SK-N-SH (cell line): ENCODE data around the gene NPW. TPM values are rescaled to one million over a fixed set of nuclear protein-coding genes. Genes with fewer than 3 reads are reported as not detected.
A peak's percentile ranks its signal among the peaks of the same experiment; 100 is the strongest.

Source experiments
- CTCF ChIA-PET: fragments of 300-600, 350-600 bp; formaldehyde crosslinking; extraction: SDS; loops from one replicate; lab custom pipeline; 2021; lab: Yijun Ruan, JAX
- POLR2A ChIA-PET: fragments of 350-600 bp; sonication (Branson Sonifier 250); formaldehyde crosslinking; extraction: SDS; loops from one replicate; lab custom pipeline; 2020; ENCODE audit warnings: antibody characterized with exemption, inconsistent platforms; lab: Yijun Ruan, JAX
- DNase-seq: peaks from one replicate; pipeline ENCODE4 v3.0.0; 2012
- H2AFZ ChIP-seq: fragments of 200-600 bp; sonication (generic); 2 replicates; pipeline ENCODE4 v1.8.1; 2016; ENCODE audit warnings: antibody characterized with exemption, mild to moderate bottlenecking, low read depth
- H3F3A ChIP-seq: fragments of 200-600 bp; sonication (generic); replicated peaks from 2 replicates; pipeline ENCODE3; 2016; ENCODE audit warnings: antibody characterized with exemption, mild to moderate bottlenecking; ENCODE audit not compliant: insufficient read depth
- H3K27ac ChIP-seq, 2 experiments: fragments of 200-500 bp in 1 of 2; fragments of 200-600 bp in 1 of 2; sonication (Bioruptor generic) in 1 of 2; sonication (generic), shearing (Covaris generic) in 1 of 2; 2 replicates each; pipeline versions ENCODE4 v1.5.1 to v1.6.1; 2014 to 2016; ENCODE audit warnings: low read depth in 2 of 2, inconsistent platforms in 1 of 2, low read length in 1 of 2, mild to moderate bottlenecking in 1 of 2, mixed read lengths in 1 of 2
- H3K27me3 ChIP-seq: fragments of 200-600 bp; sonication (generic), shearing (Covaris generic); 2 replicates; pipeline ENCODE4 v1.6.1; 2016; ENCODE audit warnings: mixed run types; ENCODE audit not compliant: insufficient read depth
- H3K36me3 ChIP-seq, 2 experiments: fragments of 200-500 bp in 1 of 2; fragments of 200-600 bp in 1 of 2; sonication (Bioruptor generic) in 1 of 2; sonication (generic) in 1 of 2; replicated peaks in 1 of 2; 2 replicates each; pipeline versions ENCODE3 to v1.5.1; 2014 to 2016; ENCODE audit warnings: low read length in 1 of 2, mild to moderate bottlenecking in 1 of 2; ENCODE audit not compliant: insufficient read depth in 2 of 2, control insufficient read depth in 1 of 2
- H3K4me1 ChIP-seq, 2 experiments: fragments of 200-500 bp in 1 of 2; fragments of 200-600 bp in 1 of 2; sonication (Bioruptor generic) in 1 of 2; sonication (generic), shearing (Covaris generic) in 1 of 2; 2 replicates each; pipeline versions ENCODE4 v1.5.1 to v1.6.1; 2014 to 2016; ENCODE audit warnings: low read depth in 1 of 2, low read length in 1 of 2, mixed run types in 1 of 2; ENCODE audit not compliant: insufficient read depth in 2 of 2, control insufficient read depth in 1 of 2
- H3K4me2 ChIP-seq: fragments of 200-600 bp; sonication (generic), shearing (Covaris generic); 2 replicates; pipeline ENCODE4 v1.6.1; 2017; ENCODE audit warnings: mixed run types
- H3K4me3 ChIP-seq, 2 experiments: fragments of 200-500 bp in 1 of 2; fragments of 200-600 bp in 1 of 2; sonication (Bioruptor generic) in 1 of 2; sonication (generic), shearing (Covaris generic) in 1 of 2; 2 replicates each; pipeline versions ENCODE4 v1.5.1 to v1.8.1; 2014 to 2016; ENCODE audit warnings: low read depth in 2 of 2, inconsistent platforms in 1 of 2, low read length in 1 of 2, mild to moderate bottlenecking in 1 of 2, mixed read lengths in 1 of 2, moderate library complexity in 1 of 2
- H3K79me2 ChIP-seq: fragments of 200-600 bp; sonication (generic); 2 replicates; pipeline ENCODE4 v1.8.1; 2017; ENCODE audit warnings: mild to moderate bottlenecking; ENCODE audit not compliant: insufficient read depth
- H3K9ac ChIP-seq: fragments of 200-600 bp; sonication (generic); 2 replicates; pipeline ENCODE4 v1.6.1; 2017; ENCODE audit warnings: mixed run types
- H3K9me2 ChIP-seq: fragments of 200-600 bp; sonication (generic); 2 replicates; pipeline ENCODE4 v1.6.1; 2017; ENCODE audit warnings: mixed run types
- H3K9me3 ChIP-seq: fragments of 200-600 bp; sonication (generic); 2 replicates; pipeline ENCODE4 v1.6.1; 2017; ENCODE audit warnings: mixed run types, mild to moderate bottlenecking, moderate library complexity
- H4K20me1 ChIP-seq: fragments of 200-600 bp; sonication (generic); 2 replicates; pipeline ENCODE4 v1.6.1; 2017; ENCODE audit warnings: mild to moderate bottlenecking, mixed run types; ENCODE audit not compliant: insufficient read depth
- CTCF ChIP-seq: fragments of 200-600 bp; sonication (generic); IDR thresholded peaks from 2 replicates; pipeline ENCODE4 v1.6.1; 2017; ENCODE audit warnings: antibody characterized with exemption, mild to moderate bottlenecking, moderate library complexity
- EZH2phosphoT487 ChIP-seq: fragments of 200-600 bp; sonication (generic); IDR thresholded peaks from 2 replicates; pipeline ENCODE4 v1.6.1; 2017; ENCODE audit warnings: low read depth, mixed run types, mild to moderate bottlenecking, antibody characterized with exemption, moderate library complexity, borderline replicate concordance
- FOSL2 ChIP-seq: IDR thresholded peaks from 2 replicates; pipeline ENCODE4 v1.4.0; 2012; ENCODE audit warnings: low read depth, mild to moderate bottlenecking, moderate library complexity, borderline replicate concordance
- GABPA ChIP-seq: IDR thresholded peaks from 2 replicates; pipeline ENCODE4 v1.4.0; 2012; ENCODE audit warnings: low read depth, mild to moderate bottlenecking
- GATA2 ChIP-seq: sonication (generic); formaldehyde crosslinking; IDR thresholded peaks from 2 replicates; pipeline ENCODE4 v1.5.0; 2020; ENCODE audit warnings: mild to moderate bottlenecking, missing genetic modification reagents
- JUND ChIP-seq: IDR thresholded peaks from 2 replicates; pipeline ENCODE4 v1.4.0; 2012
- NFIC ChIP-seq: IDR thresholded peaks from 2 replicates; pipeline ENCODE4 v1.4.0; 2012; ENCODE audit warnings: borderline replicate concordance
- RXRA ChIP-seq: IDR thresholded peaks from 2 replicates; pipeline ENCODE4 v1.4.0; 2012; ENCODE audit warnings: low read depth, mild to moderate bottlenecking, borderline replicate concordance
- SIN3A ChIP-seq: IDR thresholded peaks from 2 replicates; pipeline ENCODE4 v1.6.1; 2012; ENCODE audit warnings: low read depth, mild to moderate bottlenecking, low read length, moderate library complexity, borderline replicate concordance
- SMC3 ChIP-seq: IDR thresholded peaks from 2 replicates; pipeline ENCODE4 v1.6.1; 2012; ENCODE audit warnings: low read depth, low read length, improper control_type of control experiment
- YY1 ChIP-seq: IDR thresholded peaks from 2 replicates; pipeline ENCODE4 v1.4.0; 2012; ENCODE audit warnings: low read depth, mild to moderate bottlenecking
- WGBS: methylation state at CpG from one replicate; pipeline ENCODE4 v1.1.6; 2017; ENCODE audit warnings: low lambda C conversion rate; 5-methylcytosine and 5-hydroxymethylcytosine counted together
- polyA plus RNA-seq, 3 experiments: library from polyadenylated mRNA; depleted of rRNA; stranded (reverse); fragments of >200 nt; gene quantifications; 2 replicates each; pipeline ENCODE4 v1.2.3, GENCODE V29; 2012
- TF ChIP-seq, protein P1 (sequence below): IDR thresholded peaks from 2 replicates; pipeline ENCODE4 v1.4.0; 2012; ENCODE audit warnings: low read depth, borderline replicate concordance
- TF ChIP-seq, protein P2 (sequence below): fragments of 150-350 bp; IDR thresholded peaks from 2 replicates; pipeline ENCODE4 v1.6.1; 2016; ENCODE audit warnings: mild to moderate bottlenecking, low read depth, low read length
- TF ChIP-seq, protein P3 (sequence below): IDR thresholded peaks from 2 replicates; pipeline ENCODE4 v1.4.0; 2012; ENCODE audit warnings: low read depth

NPW gene
- polyA plus RNA-seq, 1 of the 3 experiments (the other 2 are of a cell fraction) = 1.1 TPM

- no peaks in the 10 kb centered on the region for H3K27me3 ChIP-seq
- WGBS = 83% methylated on average over 16 of the region's 21 CpGs
- peaks cover 15% of the 10 kb centered on the region for H3F3A ChIP-seq
- peaks cover 24 to 60% of the 10 kb centered on the region in 2 experiments; a peak in 3 of 4 replicates for H3K4me1 ChIP-seq
- ChIA-PET POLR2A (interaction anchor here (0.9 kb wide), 1 partner anchor 41 kb away, joined by 4 read pairs; the partner anchor contains the start of gene RPS2), CTCF (interaction anchor here (2.9 to 4.1 kb wide), 5 partner anchors 16 to 148 kb away, joined by 19 to 108 read pairs (median 26); partner anchors contain the start of genes GFER, NOXO1, NTHL1 and SYNGR3)
- H3K9ac ChIP-seq = no peak overlapping the region
- H3K9me3 ChIP-seq = no peaks in the 10 kb centered on the region
- peak overlapping the region in 1 of 2 experiments; percentile 25; a peak in 1 of 4 replicates for H3K27ac ChIP-seq
- H3K9me2 ChIP-seq = no peaks in the 10 kb centered on the region
- no peak overlapping the region; a peak in 1 of 4 replicates for H3K4me3 ChIP-seq
- no peak overlapping the region for H3K4me2 ChIP-seq
- no peak overlapping the region for H2AFZ ChIP-seq
- H4K20me1 ChIP-seq = peaks cover 73% of the 10 kb centered on the region
- H3K36me3 ChIP-seq = peaks cover 3 to 35% of the 10 kb centered on the region in 2 experiments
- DNase-seq = no peak
- H3K79me2 ChIP-seq = peaks cover 85% of the 10 kb centered on the region
- TF ChIP-seq EZH2phosphoT487 = no peak
- no peak for TF ChIP-seq JUND
- no peak for TF ChIP-seq RXRA
- no peak for TF ChIP-seq SIN3A
- no peak for TF ChIP-seq YY1
- TF ChIP-seq SMC3 = no peak
- TF ChIP-seq, all 33 proteins: peak for 0
Measured at GRCh38 chr16:2005646-2006045, 13.9 kb upstream of the NPW start.

GRCh38 chr16:2006317-2006716, 13.3 kb upstream of the NPW start:
- Histone ChIP-seq H3K9me2 (no peaks in the 10 kb centered on the region), H3K9me3 (no peaks in the 10 kb centered on the region), H2AFZ (no peak overlapping the region), H3K27ac (no peak overlapping the region; a peak in 1 of 4 replicates), H3K9ac (no peak overlapping the region), H3K4me3 (no peak overlapping the region), H3K27me3 (no peaks in the 10 kb centered on the region), H3K4me2 (no peak overlapping the region), H3F3A (peaks cover 15% of the 10 kb centered on the region), H3K79me2 (peaks cover 86% of the 10 kb centered on the region), H3K36me3 (peaks cover 3 to 28% of the 10 kb centered on the region in 2 experiments), H3K4me1 (peaks cover 24 to 61% of the 10 kb centered on the region in 2 experiments; a peak in 3 of 4 replicates), H4K20me1 (peaks cover 73% of the 10 kb centered on the region)
- TF ChIP-seq, protein P1, sequence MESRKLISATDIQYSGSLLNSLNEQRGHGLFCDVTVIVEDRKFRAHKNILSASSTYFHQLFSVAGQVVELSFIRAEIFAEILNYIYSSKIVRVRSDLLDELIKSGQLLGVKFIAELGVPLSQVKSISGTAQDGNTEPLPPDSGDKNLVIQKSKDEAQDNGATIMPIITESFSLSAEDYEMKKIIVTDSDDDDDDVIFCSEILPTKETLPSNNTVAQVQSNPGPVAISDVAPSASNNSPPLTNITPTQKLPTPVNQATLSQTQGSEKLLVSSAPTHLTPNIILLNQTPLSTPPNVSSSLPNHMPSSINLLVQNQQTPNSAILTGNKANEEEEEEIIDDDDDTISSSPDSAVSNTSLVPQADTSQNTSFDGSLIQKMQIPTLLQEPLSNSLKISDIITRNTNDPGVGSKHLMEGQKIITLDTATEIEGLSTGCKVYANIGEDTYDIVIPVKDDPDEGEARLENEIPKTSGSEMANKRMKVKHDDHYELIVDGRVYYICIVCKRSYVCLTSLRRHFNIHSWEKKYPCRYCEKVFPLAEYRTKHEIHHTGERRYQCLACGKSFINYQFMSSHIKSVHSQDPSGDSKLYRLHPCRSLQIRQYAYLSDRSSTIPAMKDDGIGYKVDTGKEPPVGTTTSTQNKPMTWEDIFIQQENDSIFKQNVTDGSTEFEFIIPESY = no peak
- TF ChIP-seq, protein P2, sequence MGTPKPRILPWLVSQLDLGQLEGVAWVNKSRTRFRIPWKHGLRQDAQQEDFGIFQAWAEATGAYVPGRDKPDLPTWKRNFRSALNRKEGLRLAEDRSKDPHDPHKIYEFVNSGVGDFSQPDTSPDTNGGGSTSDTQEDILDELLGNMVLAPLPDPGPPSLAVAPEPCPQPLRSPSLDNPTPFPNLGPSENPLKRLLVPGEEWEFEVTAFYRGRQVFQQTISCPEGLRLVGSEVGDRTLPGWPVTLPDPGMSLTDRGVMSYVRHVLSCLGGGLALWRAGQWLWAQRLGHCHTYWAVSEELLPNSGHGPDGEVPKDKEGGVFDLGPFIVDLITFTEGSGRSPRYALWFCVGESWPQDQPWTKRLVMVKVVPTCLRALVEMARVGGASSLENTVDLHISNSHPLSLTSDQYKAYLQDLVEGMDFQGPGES = no peak
- no peak for TF ChIP-seq YY1
- TF ChIP-seq GABPA = no peak
- TF ChIP-seq CTCF = no peak
- TF ChIP-seq, protein P3, sequence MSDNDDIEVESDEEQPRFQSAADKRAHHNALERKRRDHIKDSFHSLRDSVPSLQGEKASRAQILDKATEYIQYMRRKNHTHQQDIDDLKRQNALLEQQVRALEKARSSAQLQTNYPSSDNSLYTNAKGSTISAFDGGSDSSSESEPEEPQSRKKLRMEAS = no peak
- no peak for TF ChIP-seq FOSL2
- TF ChIP-seq NFIC = no peak
- TF ChIP-seq GATA2 (CRISPR knock-in tag) = no peak
- 97% methylated on average over 4 of the region's 8 CpGs for WGBS
- CTCF ChIA-PET = interaction anchor here (4.1 kb wide), 1 partner anchor 148 kb away, joined by 26 read pairs; the partner anchor contains the start of gene TRAF7
- DNase-seq = no peak
- POLR2A ChIA-PET = no interaction called here
